GM18498 (cell line): ENCODE results near the gene TCF7L2.

Experiments used
- ATAC-seq: cut with Tn5 transposase; IDR thresholded peaks from one replicate; pipeline ENCODE4 v1.9.1; 2021; ENCODE audit warnings: mild to moderate bottlenecking, moderate library complexity; ENCODE audit not compliant: unreplicated experiment

Gene TCF7L2

DNA sequence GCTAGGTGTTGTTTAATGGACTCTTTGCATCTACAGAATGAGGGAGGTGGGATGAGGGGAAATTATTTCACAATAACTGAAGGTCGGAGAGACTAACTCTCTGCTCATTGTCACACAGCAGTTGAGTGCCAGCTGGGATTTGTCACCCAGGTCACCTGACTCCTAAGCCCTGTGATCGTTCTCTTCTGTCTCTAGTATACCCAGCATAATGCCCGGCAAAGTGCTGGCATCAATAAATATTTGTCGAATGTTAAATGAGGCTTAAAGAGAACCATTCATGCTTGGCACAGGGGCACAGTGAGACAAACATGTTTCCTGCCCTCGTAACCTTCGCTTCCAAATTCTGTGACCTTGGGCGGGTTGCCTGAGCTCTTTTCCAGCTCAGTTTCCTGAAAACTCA is 70.8 kb downstream of the TCF7L2 start:
- ATAC-seq: no peak

GRCh38 chr10:113021268-113022040 is 71.4 kb downstream of the TCF7L2 start:
- ATAC-seq: no peak

GRCh38 chr10:113022265-113022664 is 72.2 kb downstream of the TCF7L2 start:
- ATAC-seq: no peak

- no peak for ATAC-seq
Observed at GRCh38 chr10:113023017-113023416, 73.0 kb downstream of the TCF7L2 start.

DNA sequence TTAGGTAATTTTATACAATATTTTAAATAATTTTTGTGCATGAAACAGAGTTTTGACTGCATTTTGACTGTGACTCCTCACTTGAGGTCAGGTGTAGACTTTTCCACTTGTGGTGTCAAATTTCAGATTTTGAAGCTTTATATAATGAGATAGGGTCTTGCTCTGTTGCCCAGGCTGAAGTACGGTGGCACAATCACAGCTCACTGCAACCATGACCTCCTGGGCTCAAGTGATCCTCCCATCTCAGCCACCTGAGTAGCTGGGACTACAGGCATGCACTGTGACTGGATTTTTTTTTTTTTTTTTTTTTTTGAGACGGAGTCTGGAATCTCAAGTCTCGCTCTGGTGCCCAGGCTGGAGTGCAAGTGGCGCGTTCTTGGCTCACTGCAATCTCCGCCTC is 74.9 kb downstream of the TCF7L2 start:
- ATAC-seq: no peak

- ATAC-seq: no peak
Observed at GRCh38 chr10:113025487-113025886, 75.4 kb downstream of the TCF7L2 start.

- no peak for ATAC-seq
Observed at GRCh38 chr10:113026679-113027078, 76.6 kb downstream of the TCF7L2 start.

- no peak for ATAC-seq
Observed at GRCh38 chr10:113027230-113027573, 77.2 kb downstream of the TCF7L2 start.

- no peak for ATAC-seq
Observed at GRCh38 chr10:113027574-113028455, 77.8 kb downstream of the TCF7L2 start.

GRCh38 chr10:113028456-113029440 is 78.7 kb downstream of the TCF7L2 start:
- no peak for ATAC-seq

DNA sequence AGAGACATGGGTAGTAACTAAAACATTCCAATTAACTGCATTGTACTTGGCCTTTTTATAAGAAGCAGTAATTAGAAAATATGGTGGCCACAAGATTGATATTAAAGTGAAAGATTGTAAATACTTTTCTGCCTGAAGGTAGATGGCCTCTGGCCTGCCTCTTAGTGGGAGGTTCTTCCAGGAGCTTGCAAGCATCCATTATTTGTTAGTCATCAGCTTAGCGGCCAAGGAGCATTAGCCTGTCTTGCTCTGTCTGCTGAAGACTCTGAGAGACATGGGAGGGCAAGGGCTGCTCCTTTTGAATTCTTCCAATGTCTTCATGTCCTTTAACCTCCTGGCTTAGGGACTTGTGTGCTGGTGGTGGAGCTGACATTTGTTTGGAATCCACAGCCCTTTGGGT is 80.4 kb downstream of the TCF7L2 start:
- ATAC-seq: no peak

- no peak for ATAC-seq
Observed at GRCh38 chr10:113031147-113031546, 81.1 kb downstream of the TCF7L2 start.

- ATAC-seq: no peak
Observed at GRCh38 chr10:113033991-113034390, 83.9 kb downstream of the TCF7L2 start.

DNA sequence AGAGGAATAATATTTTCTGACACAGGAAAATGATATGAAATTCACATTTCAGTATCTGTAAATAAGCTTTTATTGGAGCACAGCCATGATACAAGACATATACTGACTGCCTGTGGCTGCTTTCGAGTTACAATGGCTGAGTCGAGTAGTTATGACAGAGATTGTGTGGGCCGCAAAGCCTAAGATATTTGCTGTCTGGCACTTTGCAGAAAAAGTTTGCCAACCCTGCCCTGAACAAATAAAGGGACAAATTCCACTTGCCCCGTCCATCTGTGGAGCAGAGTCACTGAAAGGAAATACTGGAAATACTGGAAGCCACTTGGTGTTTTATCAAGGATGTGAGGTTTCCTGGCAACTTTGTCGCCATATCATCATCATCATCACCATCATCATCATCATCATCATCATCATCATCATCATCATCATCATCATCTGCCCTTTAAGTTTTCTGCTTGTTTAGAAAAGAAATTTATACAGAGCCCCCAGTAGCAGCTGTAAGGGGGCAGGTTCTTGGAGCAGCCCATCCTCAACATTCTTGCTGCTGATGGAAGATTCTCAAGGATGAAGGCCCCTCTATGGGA is 85.8 kb downstream of the TCF7L2 start:
- no peak for ATAC-seq

- no peak for ATAC-seq
Observed at GRCh38 chr10:113036619-113037018, 86.6 kb downstream of the TCF7L2 start.

DNA sequence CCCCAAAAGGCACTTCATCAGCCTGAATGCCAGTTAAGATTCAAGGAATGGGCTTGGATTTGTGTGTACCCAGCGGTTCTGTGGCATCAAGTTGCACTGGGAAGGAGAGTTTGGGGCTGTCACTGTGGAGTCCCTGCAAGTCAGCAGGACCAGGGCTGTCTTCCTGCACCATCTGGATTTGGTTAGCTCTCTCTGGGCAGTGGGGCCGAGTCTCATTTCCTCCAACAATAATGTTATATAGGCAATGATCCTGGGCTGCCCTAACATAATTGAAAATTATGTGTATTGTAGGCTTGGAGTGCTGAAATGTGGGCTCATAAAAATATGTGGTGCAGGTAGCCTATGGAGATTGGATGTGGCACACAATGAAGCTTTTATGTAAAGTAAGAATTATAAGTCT is 87.2 kb downstream of the TCF7L2 start:
- no peak for ATAC-seq

DNA sequence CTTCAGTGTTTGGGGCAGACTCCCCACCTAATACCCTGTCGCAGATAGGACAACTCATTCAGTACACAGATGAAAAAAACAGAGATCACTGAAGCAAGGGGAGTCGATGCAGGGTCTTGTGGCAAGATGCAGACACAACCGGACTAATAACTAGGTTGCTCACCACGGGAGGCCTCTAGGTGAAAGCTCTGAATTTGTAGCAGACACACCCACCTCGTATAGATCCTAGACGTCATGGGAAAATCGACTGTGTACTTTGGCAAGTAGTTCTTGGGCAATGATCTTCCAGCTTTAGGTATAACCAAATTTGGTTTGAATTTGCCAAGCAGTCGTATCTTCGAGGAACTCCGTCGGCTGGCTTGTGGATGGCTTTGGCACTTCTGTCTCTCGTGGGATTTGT is 88.1 kb downstream of the TCF7L2 start:
- ATAC-seq: no peak

DNA sequence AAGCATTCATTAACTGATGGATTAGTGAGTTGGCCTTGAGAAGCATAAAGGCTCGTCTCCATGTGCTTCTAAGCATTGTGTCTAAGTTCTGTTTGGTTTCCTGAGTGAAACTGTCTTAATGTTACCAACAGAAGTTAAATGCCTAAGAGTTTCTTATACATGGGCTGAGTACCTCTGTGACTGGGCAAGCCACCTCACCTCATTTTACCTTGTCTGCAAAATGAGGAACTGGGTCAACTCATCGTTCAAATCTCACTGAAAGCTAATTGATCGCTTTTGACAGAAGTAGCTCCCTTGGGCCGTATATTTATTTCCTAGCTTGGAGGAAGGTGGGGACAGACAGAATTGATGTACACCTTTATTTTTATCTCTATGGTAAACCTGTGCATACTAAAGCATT is 88.9 kb downstream of the TCF7L2 start:
- no peak for ATAC-seq

- no peak for ATAC-seq
Observed at GRCh38 chr10:113041324-113041723, 91.3 kb downstream of the TCF7L2 start.

DNA sequence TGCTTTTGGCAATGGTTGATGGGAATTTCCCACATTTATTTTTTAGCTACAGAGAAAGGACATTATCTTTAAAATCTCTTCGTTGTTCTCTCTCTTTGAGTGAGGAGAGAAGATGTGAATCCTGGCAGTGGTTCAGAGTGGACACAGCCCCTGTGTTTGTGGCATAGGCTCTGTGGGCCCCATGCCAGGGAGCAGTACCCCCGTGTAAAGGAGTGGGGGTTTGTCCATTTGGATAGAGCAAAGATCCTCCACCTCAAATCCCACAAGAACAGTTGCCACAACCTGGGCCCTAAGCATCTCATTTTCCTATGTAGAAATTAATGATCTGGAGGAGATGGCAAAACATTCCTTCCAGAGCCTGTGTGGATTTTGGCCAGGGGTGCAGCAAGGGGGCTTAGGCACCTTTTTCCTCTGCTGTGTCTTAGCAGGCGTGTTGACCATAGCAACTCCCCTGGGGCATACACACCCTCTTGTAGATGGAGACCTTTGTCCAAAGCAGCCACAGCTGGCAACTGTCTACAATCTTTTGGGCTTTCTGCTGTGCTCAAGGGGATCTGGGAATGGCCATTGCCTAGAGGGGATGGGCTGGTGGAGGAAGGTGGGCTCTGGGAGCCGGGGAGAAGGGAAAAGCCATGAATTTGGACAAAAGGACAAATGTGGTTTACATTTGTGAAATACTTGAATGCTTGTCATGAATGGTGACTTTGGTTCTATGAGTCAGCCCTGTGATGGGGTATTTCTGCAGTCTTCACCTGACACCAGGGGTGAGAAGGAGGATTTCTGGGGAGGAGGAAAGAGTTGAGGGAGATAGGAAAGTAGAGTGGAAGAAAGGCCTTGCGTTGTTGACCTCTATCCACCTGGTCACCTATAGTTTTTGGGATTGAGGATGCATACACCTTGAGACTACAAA is 92.0 kb downstream of the TCF7L2 start:
- ATAC-seq: no peak
